T-cell (primary cell): Measurements from ENCODE around the gene NCBP2L. TPM values are rescaled to one million over a fixed set of nuclear protein-coding genes. Genes with fewer than 3 reads are reported as not detected.

Experiments used
- ATAC-seq, 4 experiments: fragments of 200-7000 bp in 3 of 4; fragments of 150-1000 bp in 1 of 4; cut with Tn5 transposase; replicated peaks in 1 of 4; 1 replicate in 3 of 4; 2 replicates in 1 of 4; pipeline ENCODE4 v1.10.0; 2021; ENCODE audit warnings: moderate library complexity in 3 of 4, mild to moderate bottlenecking in 2 of 4, moderate number of reproducible peaks in 1 of 4
- CTCF ChIA-PET, 2 donors: fragments of 300-600 bp; sonication (Branson Sonifier 250); formaldehyde crosslinking; loops; one replicate each; lab custom pipeline; 2022; ENCODE audit warnings: antibody characterized with exemption in 2 of 2; lab: Charles Lee
- POLR2A ChIA-PET, 2 donors: fragments of 300-600 bp; sonication (Branson Sonifier 250); formaldehyde crosslinking; loops; one replicate each; lab custom pipeline; 2022; ENCODE audit warnings: antibody characterized with exemption in 2 of 2; lab: Charles Lee
- DNase-seq, 35 experiments: peaks; one replicate each; pipeline versions ENCODE4 v3.0.0 to v3.0.0-alpha.2; 2013 to 2023
- H3K27ac ChIP-seq: one replicate; pipeline ENCODE4 v1.5.1; 2013; ENCODE audit warnings: low read length
- H3K27me3 ChIP-seq, 2 experiments: replicated peaks in 1 of 2; 1 replicate in 1 of 2; 2 replicates in 1 of 2; pipeline versions ENCODE4 v1.6.1 to v1.7.0; 2013; ENCODE audit warnings: low read length in 1 of 2, mixed read lengths in 1 of 2; ENCODE audit not compliant: control insufficient read depth in 2 of 2, insufficient read depth in 2 of 2; ENCODE audit errors: extremely low read depth in 1 of 2
- H3K36me3 ChIP-seq, 2 donors: 1 replicate in 1 of 2; 2 replicates in 1 of 2; pipeline versions ENCODE4 v1.6.1 to v1.7.0; 2013; ENCODE audit warnings: low read length in 1 of 2; ENCODE audit not compliant: control insufficient read depth in 2 of 2, insufficient read depth in 1 of 2; ENCODE audit errors: extremely low read depth in 1 of 2
- H3K4me1 ChIP-seq, 2 experiments: 1 replicate in 1 of 2; 2 replicates in 1 of 2; pipeline versions ENCODE4 v1.6.1 to v1.7.0; 2013; ENCODE audit warnings: low read length in 2 of 2, mixed read lengths in 1 of 2; ENCODE audit not compliant: insufficient read depth in 2 of 2, control insufficient read depth in 1 of 2; ENCODE audit errors: extremely low read depth in 1 of 2
- H3K4me3 ChIP-seq, 2 donors: 1 replicate in 1 of 2; 2 replicates in 1 of 2; pipeline versions ENCODE4 v1.5.1 to v1.7.0; 2013; ENCODE audit warnings: mild to moderate bottlenecking in 2 of 2, low read length in 1 of 2, moderate library complexity in 1 of 2; ENCODE audit not compliant: control insufficient read depth in 1 of 2; ENCODE audit errors: extremely low read depth in 1 of 2
- H3K9me3 ChIP-seq: 2 replicates; pipeline ENCODE4 v1.7.0; 2013
- H3K27ac Mint-ChIP-seq, 2 donors: one replicate each; pipeline ENCODE4 v1.8.0; 2020 to 2021; ENCODE audit warnings: mild to moderate bottlenecking in 2 of 2, mixed read lengths in 2 of 2
- H3K27me3 Mint-ChIP-seq, 2 donors: one replicate each; pipeline ENCODE4 v1.8.0; 2021 to 2022; ENCODE audit warnings: mixed read lengths in 2 of 2
- H3K36me3 Mint-ChIP-seq: one replicate; pipeline ENCODE4 v1.8.0; 2021; ENCODE audit warnings: mixed read lengths
- H3K4me1 Mint-ChIP-seq, 3 donors: one replicate each; pipeline ENCODE4 v1.8.0; 2020 to 2022; ENCODE audit warnings: mixed read lengths in 3 of 3, mild to moderate bottlenecking in 1 of 3
- H3K4me3 Mint-ChIP-seq, 3 donors: one replicate each; pipeline ENCODE4 v1.8.0; 2020 to 2022; ENCODE audit warnings: mild to moderate bottlenecking in 3 of 3, mixed read lengths in 3 of 3, moderate library complexity in 3 of 3
- H3K9me3 Mint-ChIP-seq, 3 donors: one replicate each; pipeline ENCODE4 v1.8.0; 2020 to 2022; ENCODE audit warnings: mixed read lengths in 3 of 3
- WGBS: methylation state at CpG from one replicate; pipeline ENCODE4 v1.1.5; 2013; ENCODE audit warnings: missing lambda C conversion rate; ENCODE audit not compliant: insufficient coverage; 5-methylcytosine and 5-hydroxymethylcytosine counted together
- total RNA-seq, 35 experiments: library from RNA in 6 of 35; stranded (reverse) in 6 of 35; fragments of 120-200 nt in 1 of 35; gene quantifications; one replicate each; pipeline versions ENCODE4 v1.2.1 to v1.2.4 and lab custom pipeline; 2013 to 2026

Gene NCBP2L
- total RNA-seq, 5 donors from 2014 or later (not counting 1 experiment from before 2014, with no cell fraction given): not detected

DNA sequence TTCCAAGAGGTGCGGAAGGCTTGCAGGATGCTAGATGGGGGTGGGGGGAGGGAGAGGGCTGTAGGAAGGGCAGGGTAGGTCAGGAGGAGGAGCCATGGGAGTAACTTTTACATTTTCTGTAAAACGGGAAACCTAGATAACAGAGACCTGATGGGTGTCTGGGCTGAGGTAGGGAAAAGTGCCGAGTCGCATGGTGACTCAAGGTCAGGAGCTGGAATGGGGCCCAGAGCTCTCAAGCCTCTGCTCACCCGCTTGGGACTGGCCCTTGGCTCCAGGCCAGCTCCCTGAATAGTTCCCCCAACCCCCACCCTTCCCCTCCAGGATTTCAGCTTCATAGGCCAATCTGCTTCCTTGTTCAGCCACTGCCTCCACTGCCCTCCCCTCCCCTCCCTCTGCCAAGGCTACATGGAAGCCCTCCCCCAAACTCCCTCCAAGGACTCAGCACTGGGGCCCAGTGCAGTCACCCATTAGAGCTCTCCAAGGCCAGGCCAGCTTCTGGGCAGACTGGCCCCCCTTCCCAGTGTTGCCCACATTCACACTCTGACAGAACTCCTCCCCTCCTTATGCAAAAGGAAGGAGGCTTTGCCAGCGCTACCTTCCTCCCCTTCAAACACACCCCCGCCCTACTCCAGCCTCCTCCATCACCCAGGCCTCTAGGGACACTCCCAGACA lies 45.6 kb upstream of the NCBP2L start:
- no peaks in the 10 kb centered on the region for H3K4me1 ChIP-seq
- Mint-ChIP-seq H3K4me1 (peaks cover 4 to 6% (median 6%) of the 10 kb centered on the region in 3 donors), H3K27ac (no peak overlapping the region), H3K9me3 (no peaks in the 10 kb centered on the region), H3K4me3 (no peak overlapping the region), H3K36me3 (no peaks in the 10 kb centered on the region), H3K27me3 (peaks cover 0 to 12% of the 10 kb centered on the region in 2 donors)
- H3K4me3 ChIP-seq: no peak overlapping the region
- no peaks in the 10 kb centered on the region for H3K27me3 ChIP-seq
- H3K27ac ChIP-seq: no peak overlapping the region
- ATAC-seq (no peak), DNase-seq (no peak)
- WGBS: no CpG with 5 or more reads among the region's 7 CpGs
- no peaks in the 10 kb centered on the region for H3K36me3 ChIP-seq
- CTCF ChIA-PET: interaction anchor here in 1 of 2 donors (1.1 kb wide), 1 partner anchor 59 kb away, joined by 5 read pairs; no protein-coding TSS in a partner anchor
- no peaks in the 10 kb centered on the region for H3K9me3 ChIP-seq
- POLR2A ChIA-PET: interaction anchor here in 1 of 2 donors (0.6 kb wide), 1 partner anchor 103 kb away, joined by 3 read pairs; no protein-coding TSS in a partner anchor

DNA sequence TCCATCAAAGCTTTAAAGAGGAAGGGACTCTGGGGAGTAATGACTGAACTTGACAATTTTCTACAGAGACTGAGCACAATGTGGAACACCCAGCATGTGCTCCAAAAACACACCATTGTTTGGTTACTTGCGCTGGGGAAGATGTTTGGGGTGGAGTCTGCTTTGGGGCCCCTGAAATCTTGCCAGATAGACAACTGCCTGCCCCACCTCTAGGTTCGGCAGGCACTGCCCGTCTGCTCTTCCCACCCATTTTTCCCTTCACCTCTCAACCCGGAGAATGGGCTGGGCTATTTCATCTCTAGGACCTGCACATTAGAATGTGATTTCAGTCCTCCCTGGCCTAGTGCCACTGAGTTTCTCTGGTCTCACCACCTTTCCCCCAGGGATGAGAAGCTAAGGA lies 43.8 kb upstream of the NCBP2L start:
- ChIA-PET CTCF (interaction anchor here in 1 of 2 donors (0.6 kb wide), 1 partner anchor 35 kb away, joined by 3 read pairs; no protein-coding TSS in a partner anchor), POLR2A (interaction anchor here (0.5 to 1.2 kb wide), 2 partner anchors 14 to 57 kb away, joined by 3 to 4 read pairs; no protein-coding TSS in a partner anchor)
- peaks cover 0 to 12% of the 10 kb centered on the region in 2 donors for H3K27me3 Mint-ChIP-seq
- no peaks in the 10 kb centered on the region for H3K27me3 ChIP-seq
- DNase-seq: no peak
- WGBS: no CpG with 5 or more reads among the region's 4 CpGs
- H3K36me3 Mint-ChIP-seq: no peaks in the 10 kb centered on the region
- H3K27ac Mint-ChIP-seq: no peak overlapping the region
- no peaks in the 10 kb centered on the region for H3K9me3 ChIP-seq
- peaks cover 4 to 7% (median 6%) of the 10 kb centered on the region in 3 donors for H3K4me1 Mint-ChIP-seq
- no peaks in the 10 kb centered on the region for H3K36me3 ChIP-seq
- no peaks in the 10 kb centered on the region for H3K9me3 Mint-ChIP-seq
- ATAC-seq: no peak
- no peak overlapping the region for H3K27ac ChIP-seq
- H3K4me1 ChIP-seq: peaks cover 0 to 5% of the 10 kb centered on the region in 2 experiments
- H3K4me3 Mint-ChIP-seq: no peak overlapping the region
- no peak overlapping the region for H3K4me3 ChIP-seq

DNA sequence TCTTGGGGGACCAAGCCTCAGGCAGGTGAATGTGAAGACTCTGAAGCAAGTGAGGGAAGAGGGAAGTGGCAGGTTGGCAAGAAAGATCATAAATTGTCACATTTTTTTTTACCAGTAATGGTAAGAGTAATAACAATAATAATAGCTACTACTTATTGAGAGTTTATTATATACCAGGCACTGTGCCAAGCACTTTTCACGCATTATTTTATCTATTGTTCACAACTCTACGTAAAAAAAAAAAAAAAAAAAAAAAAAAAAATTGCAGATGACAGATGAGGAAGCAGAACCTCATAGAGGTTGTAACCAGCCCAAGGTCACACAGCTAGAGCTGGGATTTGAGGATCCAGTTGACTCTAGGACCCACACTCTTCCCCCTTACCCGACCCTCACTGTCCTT lies 42.9 kb upstream of the NCBP2L start:
- no CpG with 5 or more reads among the region's 3 CpGs for WGBS
- no peaks in the 10 kb centered on the region for H3K9me3 Mint-ChIP-seq
- Histone ChIP-seq H3K4me3 (no peak overlapping the region), H3K27me3 (no peaks in the 10 kb centered on the region), H3K9me3 (no peaks in the 10 kb centered on the region), H3K27ac (no peak overlapping the region), H3K4me1 (peaks cover 0 to 15% of the 10 kb centered on the region in 2 experiments), H3K36me3 (no peaks in the 10 kb centered on the region)
- ATAC-seq (no peak), DNase-seq (no peak)
- peaks cover 0 to 12% of the 10 kb centered on the region in 2 donors for H3K27me3 Mint-ChIP-seq
- H3K4me3 Mint-ChIP-seq: no peak overlapping the region
- POLR2A ChIA-PET: interaction anchor here in 1 of 2 donors (0.7 kb wide), 1 partner anchor 139 kb away, joined by 4 read pairs; no protein-coding TSS in a partner anchor
- peaks cover 11 to 14% (median 12%) of the 10 kb centered on the region in 3 donors for H3K4me1 Mint-ChIP-seq
- H3K27ac Mint-ChIP-seq: no peak overlapping the region
- CTCF ChIA-PET: interaction anchor here (0.6 to 2.1 kb wide), 4 partner anchors 13 to 71 kb away, joined by 3 to 14 read pairs (median 4); no protein-coding TSS in a partner anchor
- no peaks in the 10 kb centered on the region for H3K36me3 Mint-ChIP-seq

DNA sequence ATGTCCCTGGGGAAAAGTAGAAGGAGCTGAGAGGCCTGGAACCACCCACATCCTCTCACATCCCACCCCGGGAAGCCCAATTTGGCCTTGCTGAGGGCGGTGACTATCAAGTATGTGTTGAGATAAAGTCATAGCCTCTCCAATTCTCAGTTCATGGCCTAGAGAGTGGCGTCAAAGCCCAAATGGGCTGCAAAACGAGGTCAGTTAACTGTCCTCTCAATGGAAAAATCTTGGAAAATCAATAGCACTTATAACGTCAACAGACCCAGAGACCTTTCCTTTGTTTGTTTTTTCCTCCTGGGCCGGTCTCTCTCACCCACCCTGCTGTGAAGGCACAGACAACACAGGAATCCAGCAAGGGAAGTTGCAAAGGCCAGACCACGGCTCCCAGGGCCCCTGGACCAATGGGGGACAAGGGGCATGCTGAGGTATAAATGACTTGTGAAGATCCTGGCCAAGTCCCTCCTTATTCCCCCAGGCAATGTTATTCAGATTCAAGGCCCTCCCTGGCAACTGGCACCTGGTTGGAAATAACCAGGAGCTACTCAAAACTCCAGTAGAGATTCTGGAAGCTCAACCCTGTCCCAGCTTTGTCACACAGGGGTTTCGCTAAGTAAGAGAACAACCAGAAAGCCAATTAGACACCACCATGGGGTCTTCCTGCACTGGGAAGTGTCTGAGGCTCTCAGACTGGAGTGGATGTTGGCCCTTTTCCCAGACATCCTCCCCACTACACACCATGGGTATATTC lies 40.6 kb upstream of the NCBP2L start:
- no peaks in the 10 kb centered on the region for H3K36me3 ChIP-seq
- no peak overlapping the region for H3K4me3 Mint-ChIP-seq

DNA sequence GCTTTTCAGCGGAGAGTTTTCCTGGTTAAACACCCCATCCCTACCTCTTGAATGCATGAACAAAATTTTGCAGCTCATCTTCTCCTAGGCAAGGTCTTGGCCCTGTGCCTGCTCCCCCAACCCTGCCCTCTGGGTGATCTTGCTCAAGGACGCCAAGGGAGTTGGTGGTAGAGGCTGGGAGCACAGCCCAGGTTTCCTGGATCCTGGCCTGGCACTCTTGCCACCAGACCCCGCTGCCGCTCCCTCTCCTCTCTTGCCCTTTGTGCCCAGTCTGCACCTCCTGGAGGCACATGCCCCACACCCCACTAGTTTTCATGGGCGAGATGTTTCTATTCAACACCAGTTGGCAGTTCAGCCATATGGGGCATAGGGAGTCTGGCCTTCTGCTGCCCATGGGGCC lies 39.3 kb upstream of the NCBP2L start:
- ChIA-PET CTCF (interaction anchor here in 1 of 2 donors (1.0 to 1.3 kb wide), 4 partner anchors 18 to 84 kb away, joined by 3 to 7 read pairs (median 3); no protein-coding TSS in a partner anchor), POLR2A (no interaction called here)
- WGBS: no CpG with 5 or more reads among the region's 5 CpGs

More for the DNA sequence above, 40.6 kb upstream of the NCBP2L start:
- peaks cover 30 to 37% (median 34%) of the 10 kb centered on the region in 3 donors for H3K4me1 Mint-ChIP-seq
- H3K4me1 ChIP-seq: peaks cover 9 to 38% of the 10 kb centered on the region in 2 experiments
- no peaks in the 10 kb centered on the region for H3K36me3 Mint-ChIP-seq
- H3K27ac Mint-ChIP-seq: no peak overlapping the region
- H3K4me3 ChIP-seq: no peak overlapping the region
- H3K27ac ChIP-seq: no peak overlapping the region
- H3K9me3 ChIP-seq: no peaks in the 10 kb centered on the region
- ChIA-PET POLR2A (no interaction called here), CTCF (interaction anchor here in 1 of 2 donors (1.3 to 2.1 kb wide), 2 partner anchors 17 to 18 kb away, joined by 3 to 4 read pairs; no protein-coding TSS in a partner anchor)
- 92% methylated on average over 2 of the region's 8 CpGs for WGBS
- H3K27me3 ChIP-seq: no peaks in the 10 kb centered on the region
- ATAC-seq: no peak
- no peaks in the 10 kb centered on the region for H3K9me3 Mint-ChIP-seq
- no peak for DNase-seq
- H3K27me3 Mint-ChIP-seq: peaks cover under 1 to 16% of the 10 kb centered on the region in 2 donors

DNA sequence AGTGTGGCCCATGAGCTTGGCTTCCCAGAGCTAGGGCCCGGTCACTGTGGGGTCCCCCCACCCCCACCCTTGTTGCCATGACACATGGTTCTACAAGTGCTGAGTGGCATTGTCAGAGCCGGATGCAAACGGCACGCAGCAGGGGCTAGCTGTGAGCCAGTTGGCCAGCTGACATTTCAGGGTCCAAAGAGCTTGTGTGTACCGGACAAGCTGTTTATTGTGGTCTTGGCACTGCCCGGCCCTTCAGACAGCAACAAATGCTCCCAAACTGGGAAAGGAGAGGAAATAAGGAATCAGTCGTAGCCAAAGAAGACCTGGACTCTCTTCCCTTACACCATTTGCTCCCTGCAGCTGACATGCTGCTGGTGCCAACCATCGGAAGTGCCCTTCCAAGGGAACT lies 38.8 kb upstream of the NCBP2L start:
- no peak overlapping the region for H3K4me3 ChIP-seq
- H3K36me3 ChIP-seq: no peaks in the 10 kb centered on the region
- no peaks in the 10 kb centered on the region for H3K27me3 ChIP-seq
- ATAC-seq (no peak), DNase-seq (no peak)
- no peaks in the 10 kb centered on the region for H3K36me3 Mint-ChIP-seq
- H3K4me1 Mint-ChIP-seq: peaks cover 39 to 48% (median 44%) of the 10 kb centered on the region in 3 donors
- 93% methylated on average over 3 of the region's 8 CpGs for WGBS
- no peaks in the 10 kb centered on the region for H3K9me3 Mint-ChIP-seq
- ChIA-PET CTCF (interaction anchor here in 1 of 2 donors (1.0 to 1.3 kb wide), 4 partner anchors 19 to 84 kb away, joined by 3 to 7 read pairs (median 3); no protein-coding TSS in a partner anchor), POLR2A (no interaction called here)
- H3K27ac ChIP-seq: no peak overlapping the region
- H3K4me3 Mint-ChIP-seq: no peak overlapping the region
- no peaks in the 10 kb centered on the region for H3K9me3 ChIP-seq
- H3K27me3 Mint-ChIP-seq: peaks cover 4 to 14% of the 10 kb centered on the region in 2 donors
- peaks cover 12 to 55% of the 10 kb centered on the region in 2 experiments for H3K4me1 ChIP-seq
- H3K27ac Mint-ChIP-seq: peak overlapping the region; percentile 43 to 96

More for the DNA sequence above, 39.3 kb upstream of the NCBP2L start:
- Mint-ChIP-seq H3K4me3 (no peak overlapping the region), H3K27ac (no peak overlapping the region), H3K27me3 (peaks cover 4 to 14% of the 10 kb centered on the region in 2 donors), H3K36me3 (no peaks in the 10 kb centered on the region), H3K4me1 (peaks cover 39 to 46% (median 44%) of the 10 kb centered on the region in 3 donors), H3K9me3 (no peaks in the 10 kb centered on the region)
- Histone ChIP-seq H3K4me1 (peaks cover 12 to 50% of the 10 kb centered on the region in 2 experiments), H3K9me3 (no peaks in the 10 kb centered on the region), H3K27me3 (no peaks in the 10 kb centered on the region), H3K36me3 (no peaks in the 10 kb centered on the region), H3K4me3 (no peak overlapping the region), H3K27ac (no peak overlapping the region)
- no peak for ATAC-seq
- DNase-seq: no peak
